Jurkat, Clone E6-1 (cell line): Measurements from ENCODE around the gene SEC14L1.

ENCODE experiments used
- DNase-seq: peaks from one replicate; pipeline ENCODE4 v3.0.0-alpha.2; 2011; ENCODE audit warnings: low read depth, low spot score
- H3K4me3 ChIP-seq: 2 replicates; pipeline ENCODE4 v1.5.1; 2011; ENCODE audit warnings: mild to moderate bottlenecking, low read length, control low read depth, moderate library complexity

SEC14L1 gene

DNA sequence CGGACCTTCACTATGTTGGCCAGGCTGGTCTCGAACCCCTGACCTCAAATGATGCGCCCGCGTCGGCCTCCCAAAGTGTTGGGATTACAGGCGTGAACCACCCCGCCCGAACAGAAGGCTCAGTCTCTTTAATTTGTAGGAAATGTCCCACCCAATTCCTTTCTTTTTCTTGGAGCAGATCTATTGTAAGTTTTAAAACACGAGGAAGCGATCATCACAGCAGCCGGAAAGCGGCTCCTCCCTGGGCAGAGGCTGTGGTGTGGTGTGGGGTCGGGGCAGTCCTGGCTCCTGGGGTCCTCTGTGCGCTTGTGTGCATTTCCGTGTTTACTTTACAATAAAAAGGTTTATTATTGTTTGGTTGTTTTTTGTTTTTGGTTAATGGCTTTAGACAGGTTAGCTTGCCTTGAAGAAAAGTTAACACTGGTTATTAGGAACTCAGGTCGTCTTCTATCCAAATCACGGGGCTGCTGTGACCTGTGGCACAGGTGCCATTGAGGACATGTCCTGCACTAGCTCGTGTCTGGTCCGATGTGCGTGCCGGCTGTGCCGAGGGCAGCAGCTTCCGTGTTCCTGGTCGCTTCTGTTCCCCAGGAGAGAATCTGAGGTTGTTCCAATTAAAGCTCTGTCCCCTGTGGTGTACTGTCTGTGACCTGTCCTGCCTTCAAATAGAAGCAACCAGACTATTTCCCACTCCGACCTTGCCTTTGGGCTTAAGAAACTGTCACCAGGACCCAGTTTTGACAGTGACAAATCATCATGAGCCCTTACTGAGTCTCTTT is 83.1 kb downstream of the SEC14L1 start:
- DNase-seq, result no peak
- no peak overlapping the region for H3K4me3 ChIP-seq

DNA sequence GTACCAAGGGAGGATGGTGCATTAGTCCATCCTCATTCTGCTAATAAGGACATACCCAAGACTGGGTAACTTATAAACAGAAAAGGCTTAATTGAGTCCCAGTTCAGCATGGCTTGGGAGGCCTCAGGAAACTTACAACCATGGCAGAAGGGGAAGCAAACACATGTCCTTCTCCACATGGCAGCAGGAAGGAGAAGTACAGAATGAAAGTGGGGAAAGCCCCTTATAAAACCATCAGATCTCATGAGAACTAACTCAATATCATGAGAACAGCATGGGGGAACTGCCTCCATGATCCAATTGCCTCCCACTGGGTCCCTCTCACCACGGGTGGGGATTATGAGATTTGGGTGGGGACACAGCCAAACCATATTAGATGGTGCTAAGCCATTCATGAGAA is 84.5 kb downstream of the SEC14L1 start:
- no peak overlapping the region for H3K4me3 ChIP-seq
- DNase-seq, result no peak

DNA sequence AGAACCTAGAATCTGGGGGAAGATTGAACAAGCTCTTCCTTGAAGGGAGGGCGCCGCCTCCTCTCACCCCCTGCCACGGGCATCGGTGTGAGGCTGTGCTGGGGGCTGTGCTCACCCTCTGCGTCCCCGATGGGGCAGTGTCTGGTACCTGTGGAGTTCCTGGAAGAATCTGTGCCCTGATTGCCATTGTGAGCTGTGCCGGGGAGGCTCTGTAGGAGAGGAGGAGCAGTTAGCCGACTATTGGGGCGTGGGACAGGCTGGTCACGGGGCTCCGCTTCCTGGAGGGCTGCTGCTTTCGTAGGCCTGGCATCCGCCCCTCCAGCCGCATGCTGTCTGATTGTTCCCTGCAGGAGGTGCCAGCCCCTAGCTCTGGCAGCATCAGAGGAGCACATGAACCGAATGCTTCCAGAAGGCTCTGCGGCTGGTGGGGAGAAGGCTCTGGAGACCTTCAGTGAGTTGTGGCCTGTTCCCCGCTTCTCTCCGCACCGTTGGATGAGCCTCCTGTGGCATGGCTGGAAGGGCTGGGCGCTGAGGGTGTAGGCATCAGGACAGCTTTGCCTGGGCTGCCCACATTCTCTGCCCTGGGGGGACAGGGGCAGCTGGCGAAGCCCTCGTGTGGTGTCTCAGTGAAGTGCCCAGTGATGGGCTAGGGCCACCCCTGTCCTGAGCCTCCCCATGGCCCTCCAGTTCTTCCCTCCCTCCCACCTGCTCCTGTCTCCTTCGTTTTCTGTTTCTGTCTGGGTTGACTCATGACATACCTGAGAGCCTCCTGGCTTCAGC is 86.9 kb downstream of the SEC14L1 start:
- DNase-seq, result no peak
- H3K4me3 ChIP-seq, result no peak overlapping the region

DNA sequence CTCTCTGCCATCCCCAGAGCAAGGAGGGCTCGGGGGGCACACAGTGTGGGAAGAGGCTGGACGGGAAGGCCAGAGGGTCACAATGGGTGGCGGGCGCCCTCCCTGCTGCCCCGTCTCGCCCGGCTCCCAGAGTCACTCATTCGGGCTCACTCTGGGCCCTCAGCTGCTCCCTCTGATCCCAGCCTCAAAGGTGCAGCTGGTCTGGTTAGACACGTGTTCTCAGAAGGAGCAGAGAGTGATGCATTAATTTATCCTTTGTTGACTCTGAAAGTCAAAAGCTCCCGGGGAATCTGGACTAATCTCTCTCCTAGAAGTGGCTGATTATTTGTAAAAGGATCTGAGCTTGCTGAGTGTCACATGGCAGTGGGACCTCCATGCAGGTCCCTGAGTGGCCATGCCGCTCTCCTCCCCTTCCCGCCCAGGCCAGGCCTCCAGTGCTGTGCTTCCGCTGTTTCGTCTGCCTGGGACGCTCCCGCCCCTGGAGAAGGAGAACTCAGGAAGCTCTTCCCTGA is 87.5 kb downstream of the SEC14L1 start:
- H3K4me3 ChIP-seq, result no peak overlapping the region
- DNase-seq, result no peak

DNA sequence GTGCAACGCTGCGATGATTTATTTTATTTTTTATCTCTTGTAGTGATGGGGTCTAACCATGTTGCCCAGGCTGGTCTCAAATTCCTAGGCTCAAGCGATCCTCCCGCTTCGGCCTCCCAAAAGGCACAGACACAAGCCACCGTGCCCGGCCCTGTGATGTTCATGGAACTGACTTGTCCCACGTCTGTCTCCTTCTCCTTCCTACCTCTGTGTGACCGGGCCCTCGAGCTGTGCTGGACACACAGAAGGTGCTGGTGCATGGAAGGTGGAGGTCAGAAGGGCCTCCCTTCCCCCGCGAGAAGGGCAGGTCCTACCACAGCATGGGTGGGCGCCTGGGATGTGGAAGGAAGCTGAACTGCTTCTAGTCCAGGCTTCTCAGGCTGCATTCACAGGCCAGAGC is 88.0 kb downstream of the SEC14L1 start:
- no peak overlapping the region for H3K4me3 ChIP-seq
- no peak for DNase-seq

DNA sequence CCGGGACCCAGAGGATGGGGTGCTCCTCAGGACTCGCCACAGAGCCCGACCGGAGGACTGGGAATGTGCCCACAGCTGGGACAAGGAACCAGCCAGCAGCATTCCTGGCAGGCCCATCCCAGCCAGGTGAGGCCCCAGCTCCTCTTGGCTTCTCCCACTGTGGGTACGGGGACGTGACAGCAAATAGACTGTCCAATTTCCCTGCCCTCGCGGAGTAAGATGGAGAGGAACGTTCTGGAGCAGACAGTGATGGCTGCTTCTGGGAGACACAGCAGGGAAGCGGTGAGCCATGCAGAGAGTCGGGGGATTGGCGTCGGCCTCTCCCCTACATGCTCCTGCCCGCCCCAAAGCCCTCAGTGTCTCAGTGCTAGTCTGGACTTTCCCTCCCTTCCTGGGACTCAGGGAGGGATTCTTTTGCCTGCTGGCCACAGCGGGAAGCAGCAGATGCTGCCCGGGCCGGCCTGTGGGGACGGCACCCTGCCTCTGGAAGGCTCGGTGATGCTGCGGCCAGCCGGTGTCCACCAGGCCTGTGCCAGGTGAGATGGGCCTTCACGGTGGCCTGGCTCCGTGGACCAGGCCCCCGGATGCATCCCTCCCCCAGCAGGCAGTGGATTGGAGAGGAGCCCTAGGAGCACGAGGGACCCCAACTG is 89.1 kb downstream of the SEC14L1 start:
- no peak for DNase-seq
- H3K4me3 ChIP-seq, result no peak overlapping the region

DNA sequence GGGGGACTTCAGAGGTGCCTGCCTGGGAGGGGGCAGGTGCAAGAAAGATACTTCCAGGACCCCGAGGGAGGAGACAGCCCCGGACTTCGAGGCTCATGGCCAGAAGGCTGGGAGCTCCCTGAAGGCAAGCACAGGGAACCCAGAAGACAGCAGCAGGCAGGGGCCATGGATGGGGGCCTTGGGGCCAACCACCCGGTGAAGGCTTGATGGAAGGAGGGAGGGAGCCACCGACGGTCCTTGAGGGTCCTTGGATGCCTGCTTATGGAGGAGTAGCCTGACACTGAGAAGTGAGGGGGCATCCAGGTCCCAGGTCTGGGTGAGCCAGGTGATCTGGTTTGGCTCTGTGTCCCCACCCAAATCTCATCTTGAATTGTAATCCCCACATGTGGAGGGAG is 89.7 kb downstream of the SEC14L1 start:
- DNase-seq, result no peak

DNA sequence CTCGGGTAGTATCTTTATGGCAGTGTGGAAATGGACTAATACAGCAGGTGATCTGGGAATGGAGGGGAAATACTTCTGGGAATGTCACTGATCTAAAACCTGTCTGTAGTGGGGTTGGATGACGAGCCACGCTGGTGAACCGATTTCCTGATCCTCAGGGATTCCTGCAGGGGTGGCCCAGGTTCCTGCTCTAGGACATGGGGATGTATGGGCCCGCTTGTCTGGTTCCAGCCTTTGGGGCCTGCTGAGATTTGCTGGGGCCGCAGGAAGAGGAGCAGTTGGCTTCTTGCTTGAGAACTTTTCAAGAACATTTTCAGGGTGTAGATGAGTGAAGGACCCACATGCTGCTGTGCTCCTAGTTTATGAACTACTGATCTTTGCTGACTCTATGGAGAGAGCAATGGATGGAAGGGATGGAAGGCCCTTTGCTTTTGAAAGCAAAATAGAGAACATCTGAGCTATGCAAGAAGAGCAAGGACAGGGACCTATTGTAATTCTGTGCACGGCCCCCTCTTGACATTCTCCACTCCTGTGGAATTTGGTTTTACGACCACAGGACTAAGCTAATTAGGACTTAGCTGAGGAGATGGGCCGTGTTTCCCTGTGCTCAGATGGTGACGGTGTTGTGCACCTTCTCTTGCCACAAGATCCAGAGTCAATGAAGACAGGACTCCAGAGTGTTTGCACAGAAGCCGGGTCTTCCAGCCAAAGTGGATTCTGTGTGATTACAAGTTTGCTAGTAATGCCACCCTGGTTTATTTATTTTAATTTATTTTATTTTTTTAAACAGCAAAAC is 90.5 kb downstream of the SEC14L1 start:
- no peak overlapping the region for H3K4me3 ChIP-seq
- no peak for DNase-seq

More for the DNA sequence above, 89.7 kb downstream of the SEC14L1 start:
- H3K4me3 ChIP-seq, result no peak overlapping the region

DNA sequence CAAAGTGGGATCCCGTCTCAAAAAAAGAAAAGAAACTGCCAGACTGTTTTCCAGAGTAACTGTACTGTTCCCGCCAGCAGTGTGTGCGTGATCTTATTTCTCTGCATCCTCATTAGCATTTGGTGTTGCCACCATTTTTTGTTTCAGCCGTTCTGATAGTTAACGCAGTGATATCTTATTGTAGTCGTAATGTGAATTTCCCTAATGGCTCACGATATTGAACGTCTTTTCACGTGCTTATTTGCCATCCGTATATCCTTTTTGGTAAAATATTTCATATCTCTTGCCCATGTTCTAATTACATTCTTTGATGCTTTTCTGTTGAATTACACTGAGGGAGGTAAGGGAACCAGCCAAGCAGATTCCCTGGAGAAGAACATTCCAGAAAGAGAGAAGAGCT is 92.4 kb downstream of the SEC14L1 start:
- no peak for DNase-seq
- no peak overlapping the region for H3K4me3 ChIP-seq

DNA sequence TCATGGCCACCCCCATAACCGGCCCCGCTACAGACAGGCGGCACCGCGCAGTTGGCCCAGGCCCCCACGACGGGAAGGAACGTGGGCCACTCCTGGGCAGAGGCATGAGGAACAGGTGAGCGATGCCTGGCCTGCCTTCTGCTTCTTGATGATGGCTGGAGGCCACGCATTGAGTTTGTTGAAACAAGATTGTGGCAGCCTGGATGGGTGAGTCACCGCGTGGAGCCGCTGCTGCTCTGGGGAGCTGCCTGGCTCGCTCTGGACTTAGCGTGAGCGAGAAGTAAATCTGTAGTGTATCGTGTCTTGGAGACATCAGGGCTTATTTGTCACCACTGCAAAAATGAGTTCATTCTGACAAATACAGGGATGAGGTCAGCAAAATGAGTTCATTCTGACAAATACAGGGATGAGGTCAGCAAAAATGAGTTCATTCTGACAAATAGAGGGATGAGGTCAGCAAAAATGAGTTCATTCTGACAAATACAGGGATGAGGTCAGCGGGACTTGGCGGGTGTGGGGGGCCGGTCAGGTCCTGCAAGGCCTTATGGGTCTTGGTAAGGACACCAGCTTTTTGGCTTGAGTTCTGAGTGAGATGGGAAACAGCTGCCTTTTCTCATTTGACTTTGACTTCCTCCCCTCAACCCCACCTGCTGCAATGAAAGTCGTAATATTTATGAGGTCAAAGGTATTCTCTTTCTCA is 93.0 kb downstream of the SEC14L1 start:
- DNase-seq, result no peak
- H3K4me3 ChIP-seq, result no peak overlapping the region

DNA sequence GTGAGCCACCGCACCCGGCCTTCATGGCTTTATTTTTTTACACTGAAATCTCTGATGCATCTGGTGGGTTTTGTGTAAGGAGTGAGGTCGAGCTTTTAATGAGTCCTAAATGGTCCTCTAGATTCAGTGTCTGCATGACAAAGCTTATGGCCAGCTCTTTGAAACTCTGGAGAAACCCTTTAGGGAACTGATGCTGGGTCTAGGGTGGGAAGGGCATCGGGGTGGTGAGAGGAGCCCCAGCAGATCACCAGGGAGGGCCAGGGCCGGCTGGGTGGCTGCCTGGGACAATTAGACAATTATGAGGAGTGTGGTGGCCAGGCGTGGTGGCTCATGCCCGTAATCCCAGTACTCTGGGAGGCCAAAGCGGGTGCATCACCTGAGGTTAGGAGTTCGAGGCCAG is 93.9 kb downstream of the SEC14L1 start:
- DNase-seq, result no peak
- H3K4me3 ChIP-seq, result no peak overlapping the region

DNA sequence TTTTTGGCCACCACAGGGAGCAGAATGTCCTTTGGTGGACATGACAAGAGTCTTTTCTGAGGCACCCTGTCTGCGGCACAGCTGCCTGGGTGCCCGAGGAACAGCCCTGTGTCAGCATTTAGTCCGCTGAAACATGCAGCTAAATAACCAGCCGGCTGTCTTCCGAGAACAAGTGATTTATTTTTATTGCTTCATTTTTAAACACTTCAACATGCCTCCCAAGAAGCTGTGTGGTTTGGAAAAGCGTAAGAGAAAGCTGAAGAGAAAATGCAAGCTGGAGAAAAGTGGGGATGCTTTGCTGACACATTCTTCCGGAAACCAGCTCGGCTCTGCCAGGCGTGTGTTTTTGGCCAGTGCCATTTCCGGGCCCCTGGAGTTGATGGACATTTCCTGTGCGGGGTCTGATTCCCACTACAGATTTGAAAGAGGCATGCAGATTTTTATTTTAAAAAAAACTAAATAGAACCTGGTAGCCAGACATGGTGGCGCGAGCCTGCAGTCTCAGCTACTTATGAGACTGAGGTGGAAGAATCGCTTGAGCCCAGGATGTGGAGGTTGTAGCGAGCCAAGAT is 94.7 kb downstream of the SEC14L1 start:
- no peak overlapping the region for H3K4me3 ChIP-seq
- no peak for DNase-seq

DNA sequence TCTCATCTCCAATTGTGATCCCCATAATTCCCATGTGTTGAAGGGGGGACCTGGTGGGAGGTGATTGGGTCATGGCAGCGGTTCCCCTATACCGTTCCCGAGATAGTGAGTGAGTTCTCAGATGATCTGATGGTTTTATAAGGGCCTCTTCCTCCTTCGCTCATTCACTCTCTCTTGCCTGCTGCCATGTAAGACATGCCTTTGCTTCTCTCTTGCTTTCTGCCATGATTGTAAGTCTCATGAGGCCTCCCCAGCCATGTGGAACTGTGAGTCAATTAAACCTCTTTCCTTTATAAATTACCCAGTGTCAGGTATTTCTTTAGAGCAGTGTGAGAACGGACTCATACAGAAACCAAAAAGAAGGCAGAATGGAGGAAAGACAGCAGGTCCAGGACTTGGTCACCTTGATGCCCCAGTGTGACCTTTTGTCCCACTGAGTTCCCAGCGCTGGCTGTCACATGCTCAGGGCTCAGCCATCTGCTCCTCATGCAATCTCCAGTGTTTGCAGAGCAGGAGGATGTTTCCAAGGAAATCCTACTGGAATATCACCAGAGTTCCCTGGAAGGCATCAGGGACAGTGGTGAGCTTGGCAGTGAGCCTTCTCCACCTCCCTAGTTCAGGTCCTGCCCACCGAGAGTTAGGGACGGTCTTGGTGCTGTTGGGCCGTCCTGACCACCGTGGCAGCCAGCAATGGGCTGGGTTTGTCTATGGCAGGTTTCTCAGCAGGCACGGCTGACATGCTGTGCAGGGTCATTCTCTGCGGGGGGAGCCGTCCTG is 96.7 kb downstream of the SEC14L1 start:
- no peak for DNase-seq
- no peak overlapping the region for H3K4me3 ChIP-seq

DNA sequence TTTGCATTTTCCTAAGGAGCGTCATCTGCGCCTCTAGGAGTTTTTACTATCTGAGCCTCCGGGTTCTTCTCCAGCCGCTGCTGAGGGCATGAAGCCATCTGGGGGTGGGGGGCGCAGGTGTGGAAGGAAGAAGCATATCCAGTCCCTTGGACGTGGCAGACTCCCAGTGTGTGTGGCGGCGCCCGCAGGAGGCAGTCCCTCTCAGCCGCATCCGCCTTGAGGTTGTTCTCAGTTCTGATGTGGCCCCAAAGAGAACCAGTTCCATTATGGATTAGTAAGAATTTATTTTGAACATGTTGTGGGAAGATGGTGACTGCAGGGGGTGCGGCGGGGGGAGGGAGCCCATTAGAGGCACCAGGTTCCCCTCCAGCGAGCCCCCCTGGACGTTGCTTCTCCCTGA is 100.2 kb downstream of the SEC14L1 start:
- no peak for DNase-seq
- no peak overlapping the region for H3K4me3 ChIP-seq

DNA sequence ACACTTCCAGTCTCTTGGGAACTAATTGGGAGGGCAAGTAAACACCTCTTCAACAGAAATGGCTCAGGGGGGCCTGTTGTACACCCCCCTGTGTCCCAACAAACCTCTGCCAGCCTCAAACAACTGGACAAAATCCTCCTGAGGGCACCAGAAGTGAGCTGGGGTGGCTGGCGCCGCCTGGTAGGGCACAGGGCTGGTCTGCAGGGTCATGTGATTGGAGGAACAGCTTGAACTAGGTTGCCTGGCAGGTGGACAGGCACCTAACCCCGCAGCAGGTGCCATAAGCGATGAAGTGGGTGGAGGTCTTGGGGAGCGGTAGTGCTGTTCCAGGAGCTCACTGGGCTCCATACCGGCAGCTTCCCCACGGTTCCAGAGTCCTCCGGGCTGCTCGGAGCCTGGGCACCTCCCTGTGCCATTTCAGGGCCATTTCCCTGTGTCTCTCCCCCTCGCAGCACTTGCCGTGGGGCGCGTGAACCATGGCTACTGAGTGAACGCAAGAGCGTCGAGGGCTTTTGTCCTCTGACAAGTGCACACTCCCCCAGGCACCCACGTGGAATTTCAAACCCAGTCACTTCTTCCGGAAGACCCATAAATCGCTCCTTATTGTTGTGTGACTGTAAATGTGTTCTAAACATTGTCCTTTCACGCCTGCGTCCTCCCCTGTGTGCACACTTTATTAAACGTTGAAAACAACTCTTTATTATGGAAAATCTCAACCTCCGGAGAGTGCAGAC is 101.5 kb downstream of the SEC14L1 start:
- no peak for DNase-seq
- H3K4me3 ChIP-seq, result no peak overlapping the region

DNA sequence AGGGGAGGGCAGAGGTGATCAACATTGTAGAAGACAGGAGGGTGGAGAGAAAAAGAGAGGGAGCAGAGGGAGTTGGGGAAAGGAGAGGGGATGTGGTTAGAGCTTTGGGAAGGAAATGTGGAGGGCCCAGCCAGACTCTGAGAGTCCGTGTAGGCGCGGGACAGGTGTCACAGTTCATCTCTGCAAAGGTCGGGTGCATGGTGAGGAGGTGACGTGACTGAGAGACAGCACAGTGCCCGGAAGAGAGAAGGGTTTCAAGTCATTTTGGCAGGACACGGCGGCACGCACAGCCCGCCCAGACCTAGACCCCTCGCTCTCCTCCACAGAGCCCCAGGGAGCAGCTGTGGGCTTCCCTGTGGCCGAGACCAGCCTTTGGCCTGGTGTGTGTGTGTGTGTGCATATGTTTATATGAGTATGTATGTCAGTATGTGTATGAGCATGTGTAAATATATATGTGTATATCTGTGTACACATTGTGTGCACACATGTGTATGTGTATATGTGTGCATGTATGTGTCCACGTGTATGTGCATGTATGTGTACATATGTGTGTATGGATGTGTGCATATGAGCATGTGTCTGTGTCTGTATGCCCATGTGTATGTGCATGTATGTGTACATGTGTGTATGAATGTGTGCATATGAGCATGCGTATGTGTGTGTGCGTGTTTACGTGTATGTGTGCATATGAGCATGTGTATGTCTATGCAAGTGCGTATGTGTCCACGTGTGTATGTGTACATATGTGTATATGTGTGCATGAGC is 104.6 kb downstream of the SEC14L1 start:
- no peak overlapping the region for H3K4me3 ChIP-seq
- DNase-seq, result no peak
